NCI-H2171 treated with DMSO at 0.1 percent for 48 hours (cell line): ENCODE results near the gene PCSK6.
"Not testable (repeated sequence)": the region's sequence is repeated elsewhere in the genome, so short reads cannot be mapped to it uniquely, and the experiment has no call there.

ENCODE experiments used
- DNase-seq: peaks from one replicate; lab custom pipeline; 2025; lab: John Stamatoyannopoulos, UW

The PCSK6 gene

DNA sequence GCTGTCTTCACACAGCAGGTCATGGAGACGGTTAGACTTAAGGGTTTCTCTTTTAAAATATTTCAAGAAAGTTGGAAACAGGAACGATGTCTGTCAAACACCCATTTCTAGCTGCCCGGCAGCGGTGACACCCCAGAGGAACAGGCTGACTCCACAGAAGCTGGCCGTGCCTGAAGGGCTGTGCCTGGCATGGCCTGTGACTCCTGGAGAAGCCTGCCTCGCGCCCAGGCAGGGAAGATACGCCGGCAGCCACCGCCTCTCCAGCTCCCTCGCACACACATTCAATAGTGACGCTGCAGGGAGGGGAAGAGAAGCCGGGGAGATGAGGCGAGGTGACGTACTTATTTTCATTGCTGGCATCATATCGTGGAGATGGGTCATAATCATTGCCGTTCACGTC lies 59.9 kb downstream of the PCSK6 start:
- no peak for DNase-seq

DNA sequence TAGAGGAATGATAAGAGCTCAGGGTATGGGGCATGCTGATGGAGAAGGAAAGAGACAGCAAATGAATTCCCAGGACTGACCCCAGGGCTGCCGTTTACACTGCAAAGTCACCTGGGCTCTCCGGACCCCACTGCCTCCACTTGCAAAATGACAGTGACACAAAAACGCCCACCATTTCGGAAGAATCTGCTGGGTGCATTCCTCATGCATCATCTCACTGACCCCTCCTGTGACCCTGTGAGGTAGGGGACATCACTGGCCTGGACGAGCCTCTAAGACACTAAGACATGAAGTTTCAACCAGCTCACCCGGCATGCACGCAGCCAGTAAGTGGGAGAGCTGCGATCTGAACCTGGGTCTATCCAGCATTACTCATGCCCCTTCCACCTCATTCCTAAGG lies 60.3 kb downstream of the PCSK6 start:
- no peak for DNase-seq

GRCh38 chr15:101428758-101429157 lies 60.7 kb downstream of the PCSK6 start:
- DNase-seq, result no peak

- DNase-seq, result no peak
These were observed 61.7 kb downstream of the PCSK6 start for GRCh38 chr15:101427606-101428487.

DNA sequence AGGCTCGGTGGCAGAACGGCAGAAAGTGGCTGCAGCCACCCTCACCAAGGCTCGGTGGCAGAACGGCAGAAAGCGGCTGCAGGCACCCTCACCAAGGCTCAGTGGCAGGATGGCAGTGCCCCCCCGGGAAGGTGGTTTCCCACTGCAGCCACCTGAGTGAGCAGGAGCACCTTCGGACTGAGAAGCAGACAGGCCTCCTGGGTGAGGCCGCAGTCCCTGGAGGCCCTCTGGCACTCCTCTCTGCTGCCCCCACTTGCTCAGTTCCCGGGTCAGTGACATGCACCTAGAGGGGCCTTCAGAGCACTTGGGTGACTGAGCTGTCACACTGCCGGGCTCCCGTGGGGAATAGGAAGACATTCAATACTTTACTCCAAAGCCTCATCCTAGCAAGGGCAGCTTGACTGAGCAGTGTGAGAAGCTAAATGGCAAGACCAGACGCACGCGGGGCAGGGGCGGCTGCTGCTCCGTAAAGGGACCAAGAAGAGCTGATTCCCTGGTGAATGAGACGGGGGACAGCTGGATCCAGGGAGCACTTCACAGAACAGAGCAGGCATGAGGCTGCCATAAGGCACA lies 62.7 kb downstream of the PCSK6 start:
- peak; percentile 81 for DNase-seq

DNA sequence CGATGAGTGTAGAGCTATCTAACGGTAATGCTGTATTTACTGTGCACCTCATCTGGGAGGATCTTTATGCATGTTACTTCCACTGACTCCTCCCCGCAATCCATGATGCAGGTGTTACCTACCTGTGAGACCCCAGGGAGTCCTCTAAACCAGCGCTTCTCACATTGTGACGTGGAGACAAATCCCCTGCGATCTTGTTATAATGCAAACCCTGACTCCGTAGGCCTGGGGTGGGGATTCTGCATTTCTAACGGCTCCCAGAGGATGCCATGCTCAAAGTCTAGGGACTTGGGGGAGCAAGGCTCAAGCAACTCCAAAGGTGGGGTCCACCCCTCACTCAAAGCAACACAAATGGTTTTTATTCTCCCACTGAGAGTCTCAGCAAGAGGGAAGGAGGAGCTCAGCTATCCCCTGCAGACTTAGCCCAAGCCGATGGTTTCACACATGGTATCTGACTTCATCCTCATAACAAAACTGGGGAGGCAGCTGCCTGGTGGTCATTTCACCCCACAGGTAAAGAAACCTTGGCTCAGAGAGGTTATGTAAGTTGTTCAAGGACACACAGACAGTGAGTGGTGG lies 63.6 kb downstream of the PCSK6 start:
- no peak for DNase-seq

DNA sequence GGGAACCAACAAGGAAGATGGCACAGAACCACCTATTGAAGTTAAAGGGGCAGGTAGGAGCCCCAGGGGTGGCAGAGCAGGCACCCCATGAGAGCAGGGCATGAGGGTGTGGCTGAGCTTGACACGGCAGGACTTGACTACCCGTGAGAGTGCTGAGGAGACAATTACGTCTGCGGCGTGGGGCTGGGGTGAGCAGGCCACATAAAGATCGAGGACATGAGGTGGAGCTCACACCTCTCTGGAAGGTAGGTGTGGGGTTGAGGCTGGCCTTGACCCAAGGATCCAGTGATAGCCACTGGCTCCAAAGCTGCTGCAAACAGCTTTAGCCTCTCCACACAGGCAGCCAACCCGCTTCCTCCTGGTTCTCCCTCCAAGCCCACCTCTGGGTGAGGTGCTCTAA lies 64.5 kb downstream of the PCSK6 start:
- DNase-seq, result no peak

DNA sequence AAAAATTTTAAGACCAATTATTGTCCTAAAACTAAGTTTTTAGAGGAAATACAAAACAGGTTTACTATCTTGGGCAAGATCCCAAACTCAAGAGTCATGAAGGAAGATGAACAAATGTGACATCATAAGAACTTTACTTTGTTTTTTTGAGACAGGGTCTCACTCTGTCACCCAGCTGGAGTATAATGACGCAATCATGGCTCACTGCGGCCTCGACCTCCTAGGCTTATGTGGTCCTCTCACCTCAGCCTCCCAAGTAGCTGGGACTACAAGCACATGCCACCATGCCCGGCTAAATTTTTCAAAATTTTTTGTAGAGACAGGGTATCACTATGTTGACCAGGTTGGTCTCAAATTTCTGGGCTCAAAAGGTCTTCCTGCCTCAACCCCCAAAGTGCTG lies 69.3 kb downstream of the PCSK6 start:
- no peak for DNase-seq

DNA sequence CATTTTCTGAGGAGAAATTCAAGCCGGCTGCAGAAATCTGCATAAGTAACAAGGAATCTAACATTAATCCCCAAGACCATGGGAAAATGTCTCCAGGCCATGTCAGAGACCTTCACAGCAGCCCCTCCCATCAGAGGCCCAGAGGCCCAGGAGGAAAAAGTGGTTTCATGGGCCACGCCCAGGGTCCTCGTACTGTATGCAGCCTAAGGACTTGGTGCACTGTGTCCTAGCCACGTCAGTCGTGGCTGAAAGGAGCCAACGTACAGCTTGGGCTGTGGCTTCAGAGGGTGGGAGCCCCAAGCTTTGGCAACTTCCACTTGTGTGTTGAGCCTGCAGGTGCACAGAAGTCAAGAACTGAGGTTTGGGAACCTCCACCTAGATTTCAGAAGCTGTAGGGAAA lies 73.0 kb downstream of the PCSK6 start:
- not testable (repeated sequence) for DNase-seq

GRCh38 chr15:101413239-101413638 lies 76.3 kb downstream of the PCSK6 start:
- peak; percentile 3 for DNase-seq

- no peak for DNase-seq
These were observed 77.9 kb downstream of the PCSK6 start for GRCh38 chr15:101411581-101411980.

DNA sequence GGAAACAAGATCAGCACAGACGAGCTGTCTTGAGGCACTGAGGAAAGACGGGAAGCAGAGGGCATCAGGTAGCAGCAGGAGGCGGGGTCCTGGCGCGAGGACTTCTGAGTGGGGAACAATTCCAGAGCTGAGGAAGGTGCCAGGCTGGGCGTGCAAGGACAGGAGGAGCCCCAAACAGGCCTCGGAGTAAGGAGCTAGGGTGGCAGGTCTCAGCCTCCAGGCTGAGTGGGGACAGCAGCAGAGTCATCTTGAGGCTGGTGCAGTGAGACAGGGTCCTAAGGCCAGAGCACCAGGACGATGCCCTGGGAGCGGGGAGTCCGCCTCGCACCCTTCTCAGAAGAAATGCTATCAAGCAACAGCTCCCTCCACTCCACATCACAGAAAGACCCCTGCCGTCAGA lies 78.4 kb downstream of the PCSK6 start:
- DNase-seq, result no peak

DNA sequence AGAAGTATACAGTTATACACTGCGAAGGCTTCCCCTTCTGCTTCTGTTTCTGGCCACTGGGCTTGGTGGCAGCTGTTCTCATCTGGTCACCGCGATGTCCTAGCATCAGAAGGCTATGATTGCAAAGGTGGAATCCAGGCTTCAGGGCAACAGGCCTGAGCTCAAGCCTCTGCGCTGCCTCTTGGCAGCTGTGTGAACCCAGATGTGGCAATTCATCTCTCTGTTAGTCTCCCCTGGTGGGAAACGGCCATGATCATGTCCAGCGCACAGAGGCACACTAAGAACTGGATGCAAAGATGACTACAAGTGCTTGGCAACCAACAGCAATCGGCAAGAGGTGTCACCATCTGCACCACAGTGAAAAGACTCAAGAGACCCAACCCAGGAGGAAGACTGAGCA lies 78.9 kb downstream of the PCSK6 start:
- DNase-seq, result no peak

- DNase-seq, result no peak
These were observed 79.9 kb downstream of the PCSK6 start for GRCh38 chr15:101409621-101410020.

DNA sequence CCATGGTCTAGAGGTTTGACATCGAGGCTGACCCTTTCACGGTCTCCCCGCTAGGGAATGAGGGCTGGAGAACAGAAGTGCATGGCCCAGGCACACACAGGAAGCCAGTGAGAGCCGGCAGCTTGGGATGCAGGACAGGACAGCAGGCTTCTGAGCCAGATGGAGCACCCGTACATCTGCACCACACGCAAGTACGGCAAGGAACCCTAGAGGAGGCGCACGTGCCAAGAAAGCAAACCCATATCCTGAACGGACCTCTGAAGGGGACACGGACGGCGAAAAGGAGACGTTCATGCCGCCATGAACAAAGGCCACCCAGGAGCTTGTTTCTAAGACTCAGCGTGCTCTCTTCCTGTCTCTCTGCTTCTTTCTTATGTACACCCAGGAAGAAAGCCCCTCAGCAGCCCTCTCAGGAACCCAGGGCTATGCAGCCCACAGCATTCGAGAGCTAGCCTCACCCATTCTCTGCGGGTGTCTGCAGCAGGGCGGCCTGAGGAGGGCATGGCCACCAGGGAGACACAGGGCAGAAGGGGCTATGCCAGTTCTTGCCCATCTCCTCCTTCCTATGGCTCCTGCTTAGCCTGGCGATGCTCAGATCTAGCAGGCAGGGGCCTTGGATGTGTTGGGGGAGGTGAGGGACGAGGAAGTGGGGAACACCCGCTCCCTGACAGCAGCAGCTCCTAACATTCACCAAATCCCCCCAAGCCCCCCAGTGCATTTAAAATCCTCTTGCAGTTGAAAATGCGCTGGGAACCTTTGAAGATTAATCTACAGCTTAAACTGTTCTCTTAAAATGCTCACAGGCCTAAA lies 81.3 kb downstream of the PCSK6 start:
- DNase-seq, result no peak

- no peak for DNase-seq
These were observed 82.1 kb downstream of the PCSK6 start for GRCh38 chr15:101407439-101407838.

DNA sequence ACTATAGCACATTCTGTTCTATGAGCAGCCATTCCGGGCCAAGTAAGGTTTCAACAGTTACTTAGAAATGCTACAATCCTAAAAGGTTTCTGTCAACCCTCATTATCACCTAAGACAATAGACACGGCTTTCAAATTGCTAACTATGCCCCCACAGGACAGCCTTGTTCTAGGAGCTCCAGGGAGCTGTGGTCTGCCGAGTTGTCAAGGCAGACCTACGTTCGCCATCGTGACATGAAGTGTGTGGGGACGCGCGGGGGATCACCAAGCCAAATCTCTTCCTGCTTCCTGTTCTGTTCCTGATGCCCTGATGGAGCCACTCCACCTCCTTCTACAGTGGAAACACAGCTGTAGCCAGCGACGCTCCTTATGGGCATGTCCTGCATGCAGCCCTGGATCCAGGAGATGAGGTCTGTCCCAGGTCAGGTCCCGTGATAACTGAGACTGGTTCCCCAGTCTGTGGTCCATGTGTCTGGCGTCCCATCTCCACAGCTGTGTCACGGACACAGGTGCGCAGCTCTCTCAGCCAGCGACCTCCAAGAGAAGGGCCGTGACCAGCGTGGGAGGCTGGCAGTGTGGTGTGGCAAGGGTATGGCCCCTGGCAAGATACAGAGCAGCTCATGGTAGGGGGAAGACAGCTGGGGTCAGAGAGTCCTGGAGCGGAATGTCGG lies 82.8 kb downstream of the PCSK6 start:
- no peak for DNase-seq

DNA sequence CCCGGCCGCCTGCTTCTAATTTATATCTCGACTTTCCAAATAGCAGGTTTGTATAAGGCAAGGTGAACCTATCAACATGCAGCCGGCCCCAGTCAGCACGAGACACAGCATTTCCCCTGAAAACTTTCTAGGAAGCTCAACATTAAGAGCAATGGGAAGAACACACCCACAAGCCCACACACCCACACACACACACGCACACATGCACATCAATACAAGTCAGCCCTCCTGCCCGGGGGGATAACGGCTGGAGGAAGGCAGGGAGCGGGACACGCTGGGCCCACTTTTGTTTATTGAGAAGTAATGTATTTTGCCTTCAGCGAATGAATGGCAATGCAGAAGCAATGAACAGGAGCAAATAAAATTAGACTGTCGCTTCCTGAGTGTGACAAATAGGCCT lies 83.5 kb downstream of the PCSK6 start:
- DNase-seq, result no peak

DNA sequence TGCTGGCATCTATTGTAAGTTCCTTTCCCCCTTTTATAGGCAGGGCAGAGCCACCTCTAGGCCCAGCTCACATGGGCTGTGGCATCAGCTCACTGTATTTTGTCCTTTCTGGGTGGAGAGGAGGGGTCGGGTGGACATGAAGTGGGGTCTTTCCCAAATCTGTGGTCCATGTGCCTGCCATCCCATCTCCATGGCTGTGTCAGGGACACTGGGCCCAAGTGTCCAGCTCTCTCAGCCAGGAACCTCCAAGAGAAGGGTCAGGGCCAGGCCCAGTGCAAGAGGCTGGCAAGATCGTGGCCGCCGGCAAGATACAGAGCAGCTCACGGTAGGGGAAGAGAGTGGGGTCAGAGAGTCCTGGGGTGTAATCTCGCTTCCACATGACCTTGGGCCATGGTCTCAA lies 85.3 kb downstream of the PCSK6 start:
- no peak for DNase-seq

DNA sequence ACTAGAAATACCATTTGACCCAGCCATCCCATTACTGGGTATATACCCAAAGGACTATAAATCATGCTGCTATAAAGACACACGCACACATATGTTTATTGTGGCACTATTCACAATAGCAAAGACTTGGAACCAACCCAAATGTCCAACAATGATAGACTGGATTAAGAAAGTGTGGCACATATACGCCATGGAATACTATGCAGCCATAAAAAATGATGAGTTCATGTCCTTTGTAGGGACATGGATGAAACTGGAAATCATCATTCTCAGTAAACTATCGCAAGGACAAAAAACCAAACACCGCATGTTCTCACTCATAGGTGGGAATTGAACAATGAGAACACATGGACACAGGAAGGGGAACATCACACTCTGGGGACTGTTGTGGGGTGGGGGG lies 86.6 kb downstream of the PCSK6 start:
- DNase-seq, result not testable (repeated sequence)

DNA sequence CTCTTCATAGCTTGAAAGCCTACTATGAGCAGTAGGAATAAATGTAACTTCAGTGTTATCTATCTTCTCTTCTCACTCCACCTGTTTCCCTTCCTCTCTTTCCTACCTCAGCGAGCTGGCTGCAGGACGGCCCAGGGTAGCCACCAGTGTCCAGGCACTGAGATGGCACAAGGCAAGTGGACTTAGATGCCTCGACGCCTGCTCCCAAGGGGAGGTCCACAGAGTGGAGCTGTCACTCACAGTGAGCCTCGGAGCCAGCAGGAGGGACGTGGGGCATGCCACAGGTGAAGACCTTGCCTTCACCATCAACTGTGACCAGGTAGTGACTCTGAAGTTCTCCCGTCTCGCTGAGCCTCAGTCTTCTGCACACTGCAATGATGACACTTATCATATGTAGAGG lies 88.2 kb downstream of the PCSK6 start:
- no peak for DNase-seq

- DNase-seq, result no peak
These were observed 90.1 kb downstream of the PCSK6 start for GRCh38 chr15:101399431-101399830.
